Colon (tissue), 2 donors: Measurements from ENCODE around the gene PNLIP.

Source experiments
- FAIRE-seq: peaks from 2 replicates; lab custom pipeline; 2012; peaks lifted over from hg19 to GRCh38; lab: Jason Lieb, UNC
- donor health status: control.
- donor health status: control.

The PNLIP gene

GRCh38 chr10:116545756-116546155, at the start of gene PNLIP:
PNLIP (plus strand) TSS chr10:116545931; CDS start chr10:116546093, 162 bp downstream.
- no peak for FAIRE-seq

- no peak for FAIRE-seq
These were observed 40.9 kb upstream of the PNLIP start for GRCh38 chr10:116504786-116505185.

DNA sequence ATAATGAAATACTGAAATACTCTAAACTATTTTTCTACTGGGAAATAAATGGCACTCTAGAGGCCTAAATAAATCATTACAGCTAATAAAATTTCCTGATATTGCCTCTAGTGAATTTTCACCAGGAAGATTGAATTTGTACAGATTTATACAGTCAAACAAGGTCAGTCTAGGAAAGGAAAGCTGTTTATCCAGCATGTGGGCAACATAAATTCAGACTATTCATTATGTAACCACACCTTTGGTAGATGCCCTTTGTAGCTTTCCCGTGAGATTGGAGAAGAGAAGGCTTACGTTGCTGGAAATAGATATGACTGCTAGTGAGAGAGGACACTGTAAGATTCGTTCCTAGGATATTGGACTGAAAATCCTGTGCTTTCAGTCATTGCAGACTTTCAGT, 35.2 kb upstream of the PNLIP start:
- FAIRE-seq = no peak

DNA sequence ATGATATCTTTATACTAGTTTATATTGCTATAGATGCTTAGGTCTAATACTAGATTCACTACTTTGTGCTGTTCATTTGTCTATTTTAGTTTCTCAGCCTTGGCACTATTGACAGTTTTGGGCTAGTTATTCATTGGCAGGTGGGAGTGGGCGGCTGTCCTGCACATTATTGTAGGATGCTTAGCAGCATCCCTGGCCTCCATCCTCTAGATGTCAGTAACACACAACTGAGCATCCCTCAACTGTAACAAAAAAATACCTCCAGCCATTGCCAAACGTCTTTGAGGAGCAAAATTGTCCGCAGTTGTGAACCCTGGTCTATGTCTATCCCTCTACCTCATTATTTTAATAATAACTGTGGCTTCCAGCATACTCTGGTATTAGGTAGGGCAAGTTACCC, 34.4 kb upstream of the PNLIP start:
- FAIRE-seq = no peak

GRCh38 chr10:116521424-116522290, 24.1 kb upstream of the PNLIP start:
- no peak for FAIRE-seq

DNA sequence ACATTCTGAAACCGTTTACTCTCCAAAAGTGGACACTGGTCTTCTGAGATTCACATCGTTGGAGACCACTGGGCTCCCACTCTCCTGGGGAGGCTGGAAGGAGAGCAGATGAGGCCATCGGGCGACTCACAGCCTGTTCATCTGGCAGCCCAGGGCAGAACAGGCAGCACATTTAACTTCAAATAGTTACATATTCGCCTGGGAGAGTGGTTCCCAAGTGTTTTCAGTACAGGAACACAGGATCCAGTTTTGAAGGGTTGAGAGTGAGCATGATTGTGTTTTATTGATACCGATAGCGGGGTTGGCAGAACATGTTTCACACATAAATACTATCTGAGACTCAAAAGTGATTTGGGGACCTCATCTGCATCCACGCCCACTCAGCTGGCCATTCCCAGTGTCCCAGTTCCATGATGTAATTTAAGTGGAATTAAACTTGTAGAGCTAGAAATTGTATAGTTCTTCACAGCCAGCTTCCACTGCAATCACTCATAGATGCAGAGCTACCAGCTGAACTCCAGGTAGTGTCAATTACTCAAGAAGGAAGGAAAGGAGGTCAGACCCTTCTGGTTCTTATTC, 22.8 kb upstream of the PNLIP start:
- FAIRE-seq = no peak

DNA sequence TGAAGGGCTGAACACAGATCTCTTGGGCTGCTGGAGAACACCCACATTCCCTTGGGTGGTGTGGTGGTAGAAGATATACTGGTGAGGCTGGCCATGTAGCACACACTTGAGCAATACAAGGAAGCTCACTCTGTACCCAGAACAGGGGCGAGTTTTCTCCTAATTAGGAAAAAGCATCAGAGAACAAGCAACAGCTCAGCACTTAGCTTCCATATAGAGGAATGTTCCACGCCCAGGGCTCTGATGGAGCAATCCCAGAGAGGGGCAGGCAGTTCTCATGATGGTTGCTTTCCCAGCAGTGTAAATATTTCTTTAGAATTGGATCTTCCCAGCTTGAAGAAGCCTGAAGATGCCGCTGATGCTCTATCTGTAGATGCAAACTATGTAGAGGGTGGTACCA, 21.0 kb upstream of the PNLIP start:
- no peak for FAIRE-seq

DNA sequence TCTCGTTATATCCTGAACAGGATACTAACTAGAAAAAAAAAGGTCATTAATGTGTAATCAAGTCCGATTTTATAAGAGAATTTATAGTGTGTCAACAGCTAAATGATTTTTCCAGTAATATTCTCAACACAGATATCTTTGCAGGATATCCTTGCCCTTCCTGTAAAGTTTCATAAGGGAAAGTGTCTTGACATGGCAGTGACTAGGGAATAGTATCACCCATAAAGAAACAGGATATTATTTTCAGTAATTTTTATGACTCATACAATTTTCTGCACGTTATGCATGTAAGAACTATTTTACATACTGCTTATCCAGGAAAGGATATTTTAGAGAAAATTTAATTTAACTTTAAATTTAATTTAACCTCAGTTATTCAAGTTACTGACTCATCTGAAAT, 19.5 kb upstream of the PNLIP start:
- FAIRE-seq = no peak

GRCh38 chr10:116536810-116537209, 8.9 kb upstream of the PNLIP start:
- no peak for FAIRE-seq

DNA sequence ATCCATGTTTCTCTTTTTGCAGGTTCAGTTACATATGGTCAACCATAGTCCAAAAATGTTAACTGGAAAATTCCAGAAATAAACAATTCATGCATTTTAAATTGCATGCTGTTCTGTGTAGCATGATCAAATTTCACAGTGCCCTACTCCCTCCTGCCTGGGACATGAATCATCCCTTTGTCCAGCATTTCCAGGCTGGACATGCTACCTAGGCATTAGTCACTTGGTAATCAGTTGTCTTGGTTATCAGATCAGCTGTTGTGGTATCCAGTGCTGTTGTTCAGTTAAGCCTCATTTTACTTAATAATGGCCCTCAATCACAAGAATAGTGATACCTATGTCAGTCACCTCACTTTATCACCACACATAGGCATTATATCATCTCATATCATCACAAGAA, 7.3 kb upstream of the PNLIP start:
- FAIRE-seq = no peak

DNA sequence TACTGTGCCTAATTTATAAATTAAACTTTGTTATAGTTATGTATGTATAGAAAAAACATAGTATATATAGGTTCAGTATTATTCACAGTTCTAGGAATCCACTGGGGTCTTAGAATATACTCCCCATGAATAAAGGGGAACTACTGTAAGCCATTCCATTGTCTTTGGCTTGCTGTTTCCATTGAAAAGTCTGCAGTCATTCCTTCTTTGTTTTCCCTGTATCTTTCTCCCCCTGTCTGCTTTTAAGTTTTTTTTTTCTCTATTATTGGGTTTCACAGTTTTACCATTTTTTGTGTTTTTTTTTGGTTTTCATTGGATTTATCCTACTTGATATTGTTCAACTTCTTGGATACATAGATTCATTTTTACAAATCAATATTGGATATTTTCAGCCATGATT, 6.7 kb upstream of the PNLIP start:
- FAIRE-seq = no peak

DNA sequence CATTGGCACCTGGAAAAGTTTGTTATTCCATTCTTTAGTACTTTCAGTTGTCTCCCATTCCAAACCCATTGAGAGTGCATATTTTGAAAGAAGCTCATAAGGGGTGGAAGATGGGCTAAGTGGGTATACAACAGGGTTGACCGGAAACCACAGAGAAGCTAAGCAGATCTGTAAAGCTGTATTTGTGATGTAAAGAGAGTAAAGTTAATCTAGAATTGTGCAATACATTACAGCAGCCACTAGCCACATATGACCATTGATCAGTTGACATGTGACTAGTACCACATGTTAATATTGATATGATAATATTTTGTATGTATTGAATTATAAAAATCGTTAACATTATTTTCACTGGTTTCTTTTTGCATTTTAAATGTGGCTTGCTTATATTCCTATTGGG, 4.9 kb upstream of the PNLIP start:
- FAIRE-seq = no peak

GRCh38 chr10:116542007-116542677, 3.6 kb upstream of the PNLIP start:
- no peak for FAIRE-seq

GRCh38 chr10:116545122-116545521, 609 bp upstream of the PNLIP start:
- no peak for FAIRE-seq

DNA sequence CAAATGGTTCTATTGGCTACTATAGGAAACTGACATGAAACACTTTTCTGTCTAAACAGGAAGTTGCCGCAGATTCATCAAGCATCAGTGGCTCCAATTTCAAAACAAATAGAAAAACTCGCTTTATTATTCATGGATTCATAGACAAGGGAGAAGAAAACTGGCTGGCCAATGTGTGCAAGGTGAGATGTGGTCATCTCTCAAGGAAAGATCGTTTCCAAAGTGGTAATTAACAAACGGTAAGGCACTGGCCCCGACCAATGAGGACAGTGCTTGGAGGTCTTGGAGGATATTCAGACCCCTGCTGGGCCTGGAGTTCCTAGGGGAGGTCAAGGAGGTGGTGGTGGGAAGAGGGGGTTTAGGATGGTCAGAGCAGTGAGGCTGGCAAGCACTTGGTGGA, 2.6 kb downstream of the PNLIP start:
- FAIRE-seq = no peak

DNA sequence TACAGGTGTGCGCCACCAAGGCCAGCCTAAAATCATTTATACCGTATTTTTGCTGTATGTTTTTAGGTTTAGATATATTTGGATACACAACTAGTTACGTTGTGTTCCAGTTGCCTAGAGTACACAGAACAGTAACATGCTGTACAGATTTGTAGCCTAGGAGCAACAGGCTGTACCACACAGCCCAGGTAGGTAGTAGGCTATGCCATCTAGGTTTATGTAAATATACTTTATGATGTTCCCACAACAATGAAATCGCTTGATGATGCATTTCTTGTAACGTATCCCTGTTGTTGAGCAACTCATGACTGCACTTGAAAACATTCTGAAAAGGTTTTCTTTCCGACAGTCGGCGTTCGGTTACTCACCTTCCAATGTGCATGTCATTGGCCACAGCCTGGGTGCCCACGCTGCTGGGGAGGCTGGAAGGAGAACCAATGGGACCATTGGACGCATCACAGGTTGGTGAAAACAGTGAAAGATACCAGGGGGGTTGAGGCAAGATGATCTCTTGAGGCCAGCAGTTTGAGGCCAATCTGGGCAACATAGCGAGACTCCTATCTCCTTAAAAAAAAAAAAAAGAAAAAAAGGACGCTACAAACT, 7.7 kb downstream of the PNLIP start:
- FAIRE-seq = no peak

- FAIRE-seq = no peak
These were observed 8.9 kb downstream of the PNLIP start for GRCh38 chr10:116554628-116555027.

DNA sequence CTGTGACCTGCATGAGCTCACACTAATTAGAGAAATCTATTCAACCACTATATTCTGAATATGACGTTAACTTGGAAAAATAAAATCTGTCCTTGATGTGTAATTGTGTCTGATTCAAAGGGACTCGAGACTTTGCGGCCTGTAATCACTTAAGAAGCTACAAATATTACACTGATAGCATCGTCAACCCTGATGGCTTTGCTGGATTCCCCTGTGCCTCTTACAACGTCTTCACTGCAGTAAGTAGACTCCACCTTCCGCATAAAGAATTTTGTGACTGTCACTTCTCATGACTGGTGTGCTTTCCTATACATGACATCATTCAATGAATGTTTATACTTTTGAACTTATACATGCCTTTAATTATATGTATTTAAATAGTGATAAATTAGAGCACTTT, 10.1 kb downstream of the PNLIP start:
- no peak for FAIRE-seq

DNA sequence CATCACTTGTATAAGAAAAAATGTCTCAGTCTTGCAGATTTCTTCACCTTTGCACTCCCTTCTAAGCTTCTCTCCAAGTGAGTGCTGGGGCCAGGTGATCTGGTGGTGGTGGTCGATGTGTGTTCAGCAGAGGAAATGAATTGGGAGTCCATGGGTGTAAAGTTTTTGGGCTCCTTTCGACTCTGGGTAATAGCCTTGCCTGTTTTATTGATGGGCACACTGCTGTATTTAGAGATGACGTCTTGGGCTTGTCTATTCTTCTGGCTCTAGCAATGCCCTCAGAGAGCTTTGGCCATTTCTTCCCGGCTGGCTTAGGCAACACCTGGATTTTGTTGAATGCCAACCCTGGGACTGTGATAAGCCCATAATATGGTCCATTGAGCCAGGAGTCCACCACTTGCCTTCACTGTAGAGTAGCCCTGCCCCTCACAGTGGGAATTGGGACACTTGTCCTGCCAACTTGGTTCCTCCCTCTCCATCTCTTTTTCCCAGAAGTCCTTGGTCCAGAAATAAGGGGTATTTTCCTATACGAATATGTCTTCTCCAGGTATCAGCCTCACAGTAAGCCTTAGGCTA, 11.7 kb downstream of the PNLIP start:
- FAIRE-seq = no peak

DNA sequence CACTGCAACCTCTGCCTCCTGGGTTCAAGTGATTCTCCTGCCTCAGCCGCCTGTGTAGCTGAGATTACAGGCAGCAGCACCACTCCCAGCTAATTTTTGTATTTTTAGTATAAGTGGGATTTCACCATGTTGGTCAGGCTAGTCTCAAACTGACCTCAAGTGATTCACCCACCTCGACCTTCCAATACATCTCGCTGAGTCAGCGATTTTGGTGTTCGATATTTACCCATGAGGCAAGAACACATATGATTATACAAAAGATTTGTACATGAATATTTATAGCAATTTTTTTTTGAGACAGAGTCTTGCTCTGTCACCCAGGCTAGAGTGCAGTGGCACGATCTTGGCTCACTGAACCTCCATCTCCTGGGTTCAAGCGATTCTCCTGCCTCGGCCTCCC, 19.8 kb downstream of the PNLIP start:
- FAIRE-seq = no peak

DNA sequence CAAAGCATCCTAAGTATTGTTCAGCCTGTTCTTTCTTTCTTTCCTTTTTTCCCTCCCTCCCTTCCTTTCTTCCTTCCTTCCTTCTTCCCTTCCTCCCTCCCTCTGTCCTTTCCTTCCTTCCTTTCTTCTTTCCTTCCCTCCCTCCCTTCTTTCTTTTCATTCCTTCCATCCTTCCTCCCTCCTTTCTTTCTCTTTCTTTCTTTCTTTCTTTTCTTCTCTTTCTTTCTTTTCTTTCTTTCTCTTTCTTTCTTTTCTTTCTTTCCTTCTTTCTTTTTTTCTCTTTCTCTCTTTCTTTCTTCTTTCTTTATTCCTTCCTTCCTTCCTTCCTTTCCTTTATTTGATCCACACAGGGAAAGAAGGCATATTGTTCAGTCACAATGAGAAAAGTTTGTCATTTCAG, 21.2 kb downstream of the PNLIP start:
- FAIRE-seq = no peak

DNA sequence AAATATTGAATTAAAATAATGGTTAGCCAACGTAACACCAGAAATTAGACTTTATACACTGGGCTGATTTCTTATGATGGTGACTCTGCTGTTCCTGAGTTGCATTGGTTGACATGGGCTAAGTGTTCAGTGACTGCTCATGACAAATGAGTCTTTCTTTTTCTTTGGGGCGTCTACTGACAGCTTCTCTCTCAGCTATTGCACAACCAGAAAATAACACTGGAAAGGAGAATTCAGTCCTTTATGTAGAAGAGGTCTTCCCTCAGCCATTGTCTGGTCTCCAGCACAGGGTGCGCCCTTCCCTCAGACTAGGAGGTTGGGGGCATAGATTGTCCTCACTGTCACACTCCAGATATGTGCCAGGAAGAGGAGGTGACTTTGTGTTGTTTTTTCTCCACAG, 21.6 kb downstream of the PNLIP start:
- FAIRE-seq = no peak

DNA sequence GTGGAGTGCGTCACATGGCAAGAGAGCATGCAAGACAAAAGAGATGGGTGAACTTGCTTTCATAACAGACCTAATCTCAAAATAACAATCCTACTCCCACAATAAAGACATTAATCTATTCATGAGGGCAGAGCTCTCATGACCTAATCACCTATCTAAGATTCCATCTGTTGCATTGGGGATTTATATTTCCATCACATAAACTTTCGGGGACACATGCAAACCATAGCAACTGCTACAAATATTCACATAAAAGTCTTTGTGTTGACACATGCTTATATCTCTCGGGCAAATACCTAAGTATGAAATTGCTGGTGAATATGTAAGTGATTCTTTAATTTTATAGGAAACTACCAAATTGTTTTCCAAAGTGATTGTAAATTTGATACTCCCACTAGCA, 29.1 kb downstream of the PNLIP start:
- FAIRE-seq = no peak
